Lower leg skin (tissue), 4 donors: ENCODE results near the gene ATP6V0D1. TPM values are rescaled to one million over a fixed set of nuclear protein-coding genes. Genes with fewer than 3 reads are reported as not detected.

ENCODE experiments used
- DNase-seq, 2 donors: peaks; one replicate each; pipeline ENCODE4 v3.0.0-alpha.2; 2019; ENCODE audit warnings: low spot score in 2 of 2
- H3K4me3 ChIP-seq: fragments of 200-600 bp; sonication (generic); 2 replicates; pipeline ENCODE4 v1.5.1; 2017; ENCODE audit warnings: mild to moderate bottlenecking, low read depth; ENCODE audit not compliant: poor library complexity, severe bottlenecking
- CTCF ChIP-seq, 3 donors: fragments of 450-650 bp; IDR thresholded peaks; one replicate each; pipeline ENCODE4 v1.5.1; 2016; ENCODE audit warnings: antibody characterized with exemption in 3 of 3, mild to moderate bottlenecking in 3 of 3, moderate library complexity in 2 of 3
- POLR2A ChIP-seq, 2 donors: fragments of 450-650 bp; IDR thresholded peaks; one replicate each; pipeline ENCODE4 v1.6.1; 2016 to 2017; ENCODE audit warnings: antibody characterized with exemption in 2 of 2, mild to moderate bottlenecking in 1 of 2, moderate library complexity in 1 of 2
- WGBS, 2 donors: methylation state at CpG; one replicate each; pipeline ENCODE4 v1.1.5; 2018; 5-methylcytosine and 5-hydroxymethylcytosine counted together
- intact Hi-C: fragments of 100-400 bp; cut with DNase I; formaldehyde crosslinking; loops from one replicate; pipeline ENCODE4 v1.15.0; 2023; ENCODE audit warnings: low total_unique reads
- total RNA-seq, 4 donors: library from RNA; depleted of rRNA; stranded (reverse); fragments of >200 nt; gene quantifications; one replicate each; pipeline ENCODE4 v1.1.0, GENCODE V29; 2016

The ATP6V0D1 gene
- total RNA-seq, 4 donors from 2014 or later: 114 to 141 (median 131) TPM

- H3K4me3 ChIP-seq: no peak overlapping the region
- WGBS, 2 donors: 30 to 52% methylated on average over 8 of the region's 8 CpGs
- TF ChIP-seq CTCF (IDR thresholded peaks at IDR 0.05): no peak
- TF ChIP-seq POLR2A (IDR thresholded peaks at IDR 0.05): no peak
- intact Hi-C loops: no loop called here
- DNase-seq: peak; percentile 80 to 94
Observed at GRCh38 chr16:67461600-67462278, 19.2 kb downstream of the ATP6V0D1 start.

- no peak overlapping the region for H3K4me3 ChIP-seq
- intact Hi-C loops: no loop called here
- TF ChIP-seq POLR2A (IDR thresholded peaks at IDR 0.05) (no peak), CTCF (IDR thresholded peaks at IDR 0.05) (no peak)
- DNase-seq: no peak
- 70 to 79% methylated on average over 2 of the region's 2 CpGs for WGBS, 2 donors
Observed at GRCh38 chr16:67460961-67461360, 20.0 kb downstream of the ATP6V0D1 start.

GRCh38 chr16:67460168-67460567 is 20.8 kb downstream of the ATP6V0D1 start:
- TF ChIP-seq POLR2A (IDR thresholded peaks at IDR 0.05) (no peak), CTCF (IDR thresholded peaks at IDR 0.05) (no peak)
- H3K4me3 ChIP-seq: no peak overlapping the region
- intact Hi-C loops: no loop called here
- DNase-seq: no peak
- 36 to 47% methylated on average over 3 to 5 of the region's 5 CpGs for WGBS, 2 donors

- WGBS, 2 donors: 50 to 70% methylated on average over 2 of the region's 3 CpGs
- no peak overlapping the region for H3K4me3 ChIP-seq
- TF ChIP-seq POLR2A (IDR thresholded peaks at IDR 0.05): no peak
- TF ChIP-seq CTCF (IDR thresholded peaks at IDR 0.05): no peak
- DNase-seq: no peak
- intact Hi-C loops: no loop called here
Observed at GRCh38 chr16:67459861-67460150, 21.2 kb downstream of the ATP6V0D1 start.

DNA sequence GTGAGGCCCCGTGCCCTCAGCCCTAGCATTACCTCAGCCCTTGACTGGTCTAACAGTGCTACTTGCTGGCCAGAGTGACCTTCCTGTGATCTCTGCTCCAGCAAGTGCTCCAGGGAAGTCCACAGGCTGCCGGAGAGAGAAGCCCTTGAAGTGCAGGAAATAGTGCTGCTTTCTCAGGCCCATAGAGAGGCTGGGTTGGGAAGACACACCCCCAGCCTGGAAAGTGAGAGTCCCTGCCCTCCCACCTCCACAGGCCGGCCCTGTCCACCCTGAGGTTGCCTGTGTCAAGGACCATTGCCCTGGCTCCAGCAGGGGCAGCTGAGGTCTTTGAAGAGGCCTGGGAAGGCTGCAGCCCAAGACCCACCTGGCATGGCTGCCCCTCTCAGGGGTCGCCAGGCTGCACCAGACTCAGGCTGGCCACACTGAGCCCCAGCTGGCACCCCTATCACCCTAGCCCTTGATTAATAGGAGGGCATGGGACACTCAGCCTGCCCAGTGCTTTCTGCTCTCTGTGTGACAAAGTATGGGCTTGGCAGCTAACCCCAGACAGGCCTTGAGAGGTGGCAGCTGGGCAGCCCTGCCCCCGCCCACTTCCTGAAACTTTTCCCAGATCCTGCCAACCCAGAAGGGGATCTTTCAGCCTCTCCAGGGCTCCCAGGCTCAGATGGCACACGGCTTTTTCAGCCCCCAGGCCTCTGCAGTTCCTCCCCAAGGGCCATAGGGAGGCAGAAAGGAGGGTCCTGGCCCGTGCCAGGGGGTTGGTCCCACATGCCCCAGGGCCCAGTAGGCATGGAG is 21.7 kb downstream of the ATP6V0D1 start:
- TF ChIP-seq CTCF (IDR thresholded peaks at IDR 0.05) (no peak), POLR2A (IDR thresholded peaks at IDR 0.05) (no peak)
- intact Hi-C loops: no loop called here
- no peak for DNase-seq
- no peak overlapping the region for H3K4me3 ChIP-seq
- 50% methylated on average over 5 to 7 of the region's 7 CpGs for WGBS, 2 donors
